ENCODE data around the gene PDHB. TPM values are rescaled to one million over a fixed set of nuclear protein-coding genes. Genes with fewer than 3 reads are reported as not detected.

PDHB gene
- total RNA-seq (2014; rRNA removed; shearing (Covaris generic)) (60.8 and 76.8 TPM in 2 replicates), total RNA-seq (2022) (82.4 and 86.6 TPM in 2 replicates), Bru-seq, nascent RNA (percentile 87 among the genes with signal in this experiment), BruChase-seq, experiment 1, labeled RNA remaining after a 6-hour chase (percentile 94 among the genes with signal in this experiment), BruChase-seq, experiment 2, labeled RNA remaining after a 2-hour chase (percentile 91 among the genes with signal in this experiment)
- long read RNA-seq, transcript PDHB-203 (9 exons, 1,535 nt): minor isoform, 8 of 301 reads
- long read RNA-seq, transcript PDHB-201 (10 exons, 1,527 nt): major isoform, 278 of 301 reads
- long read RNA-seq, partial matches to known transcripts: 6 of 301 reads
- long read RNA-seq, other reads (novel, unspliced or antisense): 4 of 301 reads

- no peaks in the 10 kb centered on the region for H3K9me2 ChIP-seq (ENCODE audit: insufficient read depth, low read length)
- TF ChIP-seq EZH2phosphoT487 (IDR thresholded peaks at IDR 0.05; ENCODE audit: borderline replicate concordance, low read depth, low read length) (no peak), CTCF (conservative IDR thresholded peaks at IDR 0.05; ENCODE audit: low read length) (0 out of 2 replicates have a peak, but pooled peaks have one; percentile 23)
- peak within 1 kb of the TSS; percentile 83 for H3K4me3 ChIP-seq (ENCODE audit: low read depth, low read length, poor library complexity, severe bottlenecking)
- peak within 1 kb of the TSS; percentile 93 for H3K4me2 ChIP-seq (ENCODE audit: low read length)
- H4K20me1 ChIP-seq (ENCODE audit: insufficient read depth, low read length): no peaks in the 10 kb centered on the region
- ChIA-PET POLR2A (interaction anchor here (0.7 to 1.6 kb wide), 5 partner anchors 11 to 127 kb away, joined by 3 to 7 read pairs (median 5); no protein-coding TSS in a partner anchor), CTCF (ENCODE audit: unreplicated experiment) (no interaction called here)
- no TSS peak for BruUV-seq (replicated peaks)
- DNase-seq (ENCODE audit: low spot score): peak; percentile 93
- no peaks in the 10 kb centered on the region for H3K9me3 ChIP-seq (ENCODE audit: low read length)
- intact Hi-C loops (cut with micrococcal nuclease; ENCODE audit: unreplicated experiment): loop anchor here (5.0 to 10.0 kb wide), 3 partner anchors 59 to 1651 kb away; partner anchors contain the start of genes KCTD6 and PXK
- peak within 1 kb of the TSS; percentile 39 for H3K27ac ChIP-seq (ENCODE audit: low read depth, low read length, poor library complexity, severe bottlenecking)
- peak within 1 kb of the TSS; percentile 87 for H2AFZ ChIP-seq (ENCODE audit: low read length)
- H3K4me1 ChIP-seq (ENCODE audit: insufficient read depth, low read length, poor library complexity, severe bottlenecking): peaks cover 27% of the 10 kb centered on the region
- H3K79me2 ChIP-seq (ENCODE audit: insufficient read depth, low read depth, low read length): peaks cover 21% of the 10 kb centered on the region; the same call in 1 of the 2 replicates
- H3K36me3 ChIP-seq (ENCODE audit: insufficient read depth, low read length): peaks cover 38% of the 10 kb centered on the region
These were observed at the start of gene PDHB for GRCh38 chr3:58433400-58434167. Gene PDHB (minus strand): TSS chr3:58433832. CDS start chr3:58433809, 23 bp downstream.

GRCh38 chr3:58482917-58483636 is 49.4 kb upstream of the PDHB start:
- intact Hi-C loops (cut with micrococcal nuclease; ENCODE audit: unreplicated experiment): no loop called here
- H2AFZ ChIP-seq (ENCODE audit: low read length): peak overlapping the region; percentile 65; the same call in 1 of the 2 replicates
- peaks cover 11% of the 10 kb centered on the region for H3K9me3 ChIP-seq (ENCODE audit: low read length)
- no peaks in the 10 kb centered on the region for H4K20me1 ChIP-seq (ENCODE audit: insufficient read depth, low read length)
- H3K4me1 ChIP-seq (ENCODE audit: insufficient read depth, low read length, poor library complexity, severe bottlenecking): peaks cover 12% of the 10 kb centered on the region
- H3K36me3 ChIP-seq (ENCODE audit: insufficient read depth, low read length): no peaks in the 10 kb centered on the region
- TF ChIP-seq EZH2phosphoT487 (IDR thresholded peaks at IDR 0.05; ENCODE audit: borderline replicate concordance, low read depth, low read length) (no peak), CTCF (conservative IDR thresholded peaks at IDR 0.05; ENCODE audit: low read length) (no peak)
- no peak overlapping the region for H3K4me3 ChIP-seq (ENCODE audit: low read depth, low read length, poor library complexity, severe bottlenecking)
- H3K4me2 ChIP-seq (ENCODE audit: low read length): peak overlapping the region; percentile 25; the same call in 1 of the 2 replicates
- ChIA-PET CTCF (ENCODE audit: unreplicated experiment) (no interaction called here), POLR2A (interaction anchor here (0.7 to 1.2 kb wide), 5 partner anchors 10 to 175 kb away, joined by 3 read pairs; no protein-coding TSS in a partner anchor)
- no peaks in the 10 kb centered on the region for H3K9me2 ChIP-seq (ENCODE audit: insufficient read depth, low read length)
- H3K27ac ChIP-seq (ENCODE audit: low read depth, low read length, poor library complexity, severe bottlenecking): no peak overlapping the region
- no TSS peak for BruUV-seq (replicated peaks)
- DNase-seq (ENCODE audit: low spot score): no peak
- H3K79me2 ChIP-seq (ENCODE audit: insufficient read depth, low read depth, low read length): no peaks in the 10 kb centered on the region
